Panc1 (cell line): Measurements from ENCODE around the gene NPAS3. TPM values are rescaled to one million over a fixed set of nuclear protein-coding genes. Genes with fewer than 3 reads are reported as not detected.

Source experiments
- ATAC-seq: fragments of 200-7000 bp; cut with Tn5 transposase; 2 replicates; pipeline ENCODE4 v1.9.1; 2020; ENCODE audit warnings: mild to moderate bottlenecking, moderate library complexity
- BruUV-seq: library from RNA; stranded (reverse); fragments of 400-500 nt; replicated peaks from 2 replicates; lab custom pipeline; 2021; lab: Mats Ljungman, UMichigan
- CTCF ChIA-PET: fragments of 300-600 bp; sonication (Branson Sonifier 250); formaldehyde crosslinking; loops from one replicate; lab custom pipeline; 2022; ENCODE audit warnings: antibody characterized with exemption; lab: Charles Lee
- POLR2A ChIA-PET: fragments of 300-600 bp; sonication (Branson Sonifier 250); formaldehyde crosslinking; loops from one replicate; lab custom pipeline; 2022; ENCODE audit warnings: antibody characterized with exemption; lab: Charles Lee
- DNase-seq: peaks from one replicate; pipeline ENCODE4 v3.0.0-alpha.2; 2010; ENCODE audit warnings: low read depth, low spot score
- H3K27ac ChIP-seq: 2 replicates; pipeline ENCODE4 v1.5.1; 2011; ENCODE audit warnings: mild to moderate bottlenecking, low read length, inconsistent platforms
- H3K27me3 ChIP-seq: fragments of 200-500 bp; sonication (Bioruptor generic); 2 replicates; pipeline ENCODE4 v1.6.0; 2014; ENCODE audit warnings: low read length, inconsistent platforms; ENCODE audit not compliant: control insufficient read depth, insufficient read depth
- H3K36me3 ChIP-seq: fragments of 200-500 bp; sonication (Bioruptor generic); 2 replicates; pipeline ENCODE4 v1.5.1; 2014; ENCODE audit warnings: inconsistent platforms, mild to moderate bottlenecking, low read length, moderate library complexity; ENCODE audit not compliant: control insufficient read depth, insufficient read depth
- H3K4me1 ChIP-seq: 2 replicates; pipeline ENCODE4 v1.5.1; 2011; ENCODE audit warnings: inconsistent platforms, mild to moderate bottlenecking, low read length, moderate library complexity; ENCODE audit not compliant: control insufficient read depth, insufficient read depth
- H3K4me3 ChIP-seq, 2 experiments: 2 replicates each; pipeline ENCODE4 v1.5.1; 2011 to 2012; ENCODE audit warnings: low read depth in 2 of 2, low read length in 2 of 2, mild to moderate bottlenecking in 2 of 2, inconsistent platforms in 1 of 2, moderate library complexity in 1 of 2
- H3K9me3 ChIP-seq: fragments of 200-500 bp; sonication (Bioruptor generic); 2 replicates; pipeline ENCODE4 v1.5.1; 2014; ENCODE audit warnings: low read depth, mild to moderate bottlenecking, inconsistent platforms, low read length, moderate library complexity; ENCODE audit not compliant: control insufficient read depth, insufficient read depth
- POLR2AphosphoS5 ChIP-seq: IDR thresholded peaks from 2 replicates; pipeline ENCODE4 v1.6.1; 2012; ENCODE audit warnings: mild to moderate bottlenecking, low read depth, low read length, moderate library complexity
- SIN3A ChIP-seq: IDR thresholded peaks from 2 replicates; pipeline ENCODE4 v1.6.1; 2012; ENCODE audit warnings: low read depth, mild to moderate bottlenecking, low read length, moderate library complexity, borderline replicate concordance; ENCODE audit not compliant: insufficient read depth
- TCF7L2 ChIP-seq: IDR thresholded peaks from 2 replicates; pipeline ENCODE4 v1.6.1; 2011; ENCODE audit warnings: mild to moderate bottlenecking, low read depth, low read length, inconsistent platforms
- in situ Hi-C: cut with HindIII; loops from 2 replicates; pipeline ENCODE4 v1.10.0; 2016; ENCODE audit warnings: low sequenced_read_pairs, low pct_unique_long_range_greater_than_20kb
- intact Hi-C: fragments of 100-400 bp; cut with micrococcal nuclease; formaldehyde crosslinking; loops from one replicate; pipeline ENCODE4 v1.10.0; 2022; ENCODE audit not compliant: unreplicated experiment
- total RNA-seq: library from RNA; stranded (reverse); gene quantifications from one replicate; pipeline ENCODE4 v1.2.1, GENCODE V29; 2021; ENCODE audit not compliant: unreplicated experiment
- TF ChIP-seq, protein P1 (sequence below): fragments of 450-650 bp; IDR thresholded peaks from 2 replicates; pipeline ENCODE4 v1.5.1; 2017; ENCODE audit warnings: mild to moderate bottlenecking
- TF ChIP-seq, protein P2 (sequence below), 2 experiments: IDR thresholded peaks; 2 replicates each; pipeline ENCODE4 v1.6.1; 2011 to 2012; ENCODE audit warnings: low read depth in 2 of 2, control low read depth in 1 of 2, low read length in 1 of 2, mild to moderate bottlenecking in 1 of 2, moderate library complexity in 1 of 2; ENCODE audit not compliant: insufficient read depth in 1 of 2

Gene NPAS3
- total RNA-seq, 1 experiment from 2014 or later = 0.23 TPM

DNA sequence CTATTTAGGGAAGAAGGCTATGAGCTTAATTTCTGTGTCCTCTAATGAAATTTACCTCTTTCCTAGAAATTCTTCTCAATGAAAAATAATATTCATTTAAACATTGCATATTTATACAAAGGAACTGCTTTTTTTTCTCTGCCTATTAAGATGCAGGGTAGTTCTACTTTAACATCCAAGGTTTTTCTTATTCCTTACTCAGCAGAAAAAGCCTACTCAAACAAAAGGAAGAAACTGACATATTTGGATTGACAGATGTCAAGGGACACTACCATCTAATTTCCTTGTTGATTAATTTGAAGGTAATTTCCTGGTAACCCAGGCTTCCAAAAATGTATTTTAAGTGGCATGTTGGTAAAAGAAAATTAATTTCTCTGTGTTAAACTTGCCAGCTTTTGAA lies 819.9 kb downstream of the NPAS3 start:
- ChIA-PET POLR2A (no interaction called here), CTCF (no interaction called here)
- no peak overlapping the region for H3K27ac ChIP-seq
- no TSS peak for BruUV-seq
- TF ChIP-seq TCF7L2 (no peak), SIN3A (no peak), POLR2AphosphoS5 (no peak)
- TF ChIP-seq, protein P1, sequence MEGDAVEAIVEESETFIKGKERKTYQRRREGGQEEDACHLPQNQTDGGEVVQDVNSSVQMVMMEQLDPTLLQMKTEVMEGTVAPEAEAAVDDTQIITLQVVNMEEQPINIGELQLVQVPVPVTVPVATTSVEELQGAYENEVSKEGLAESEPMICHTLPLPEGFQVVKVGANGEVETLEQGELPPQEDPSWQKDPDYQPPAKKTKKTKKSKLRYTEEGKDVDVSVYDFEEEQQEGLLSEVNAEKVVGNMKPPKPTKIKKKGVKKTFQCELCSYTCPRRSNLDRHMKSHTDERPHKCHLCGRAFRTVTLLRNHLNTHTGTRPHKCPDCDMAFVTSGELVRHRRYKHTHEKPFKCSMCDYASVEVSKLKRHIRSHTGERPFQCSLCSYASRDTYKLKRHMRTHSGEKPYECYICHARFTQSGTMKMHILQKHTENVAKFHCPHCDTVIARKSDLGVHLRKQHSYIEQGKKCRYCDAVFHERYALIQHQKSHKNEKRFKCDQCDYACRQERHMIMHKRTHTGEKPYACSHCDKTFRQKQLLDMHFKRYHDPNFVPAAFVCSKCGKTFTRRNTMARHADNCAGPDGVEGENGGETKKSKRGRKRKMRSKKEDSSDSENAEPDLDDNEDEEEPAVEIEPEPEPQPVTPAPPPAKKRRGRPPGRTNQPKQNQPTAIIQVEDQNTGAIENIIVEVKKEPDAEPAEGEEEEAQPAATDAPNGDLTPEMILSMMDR = no peak
- TF ChIP-seq, protein P2, sequence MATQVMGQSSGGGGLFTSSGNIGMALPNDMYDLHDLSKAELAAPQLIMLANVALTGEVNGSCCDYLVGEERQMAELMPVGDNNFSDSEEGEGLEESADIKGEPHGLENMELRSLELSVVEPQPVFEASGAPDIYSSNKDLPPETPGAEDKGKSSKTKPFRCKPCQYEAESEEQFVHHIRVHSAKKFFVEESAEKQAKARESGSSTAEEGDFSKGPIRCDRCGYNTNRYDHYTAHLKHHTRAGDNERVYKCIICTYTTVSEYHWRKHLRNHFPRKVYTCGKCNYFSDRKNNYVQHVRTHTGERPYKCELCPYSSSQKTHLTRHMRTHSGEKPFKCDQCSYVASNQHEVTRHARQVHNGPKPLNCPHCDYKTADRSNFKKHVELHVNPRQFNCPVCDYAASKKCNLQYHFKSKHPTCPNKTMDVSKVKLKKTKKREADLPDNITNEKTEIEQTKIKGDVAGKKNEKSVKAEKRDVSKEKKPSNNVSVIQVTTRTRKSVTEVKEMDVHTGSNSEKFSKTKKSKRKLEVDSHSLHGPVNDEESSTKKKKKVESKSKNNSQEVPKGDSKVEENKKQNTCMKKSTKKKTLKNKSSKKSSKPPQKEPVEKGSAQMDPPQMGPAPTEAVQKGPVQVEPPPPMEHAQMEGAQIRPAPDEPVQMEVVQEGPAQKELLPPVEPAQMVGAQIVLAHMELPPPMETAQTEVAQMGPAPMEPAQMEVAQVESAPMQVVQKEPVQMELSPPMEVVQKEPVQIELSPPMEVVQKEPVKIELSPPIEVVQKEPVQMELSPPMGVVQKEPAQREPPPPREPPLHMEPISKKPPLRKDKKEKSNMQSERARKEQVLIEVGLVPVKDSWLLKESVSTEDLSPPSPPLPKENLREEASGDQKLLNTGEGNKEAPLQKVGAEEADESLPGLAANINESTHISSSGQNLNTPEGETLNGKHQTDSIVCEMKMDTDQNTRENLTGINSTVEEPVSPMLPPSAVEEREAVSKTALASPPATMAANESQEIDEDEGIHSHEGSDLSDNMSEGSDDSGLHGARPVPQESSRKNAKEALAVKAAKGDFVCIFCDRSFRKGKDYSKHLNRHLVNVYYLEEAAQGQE (IDR thresholded peaks at IDR 0.05; ENCODE audit: insufficient read depth in 1 of 2, low read depth in 2 of 2, low read length in 1 of 2) = no peak
- no peaks in the 10 kb centered on the region for H3K9me3 ChIP-seq
- no peaks in the 10 kb centered on the region for H3K4me1 ChIP-seq
- no peaks in the 10 kb centered on the region for H3K27me3 ChIP-seq
- intact Hi-C loops (no loop called here), in situ Hi-C loops (no loop called here)
- no peaks in the 10 kb centered on the region for H3K36me3 ChIP-seq
- no peak overlapping the region for H3K4me3 ChIP-seq
- no peak for DNase-seq
- no peak for ATAC-seq

DNA sequence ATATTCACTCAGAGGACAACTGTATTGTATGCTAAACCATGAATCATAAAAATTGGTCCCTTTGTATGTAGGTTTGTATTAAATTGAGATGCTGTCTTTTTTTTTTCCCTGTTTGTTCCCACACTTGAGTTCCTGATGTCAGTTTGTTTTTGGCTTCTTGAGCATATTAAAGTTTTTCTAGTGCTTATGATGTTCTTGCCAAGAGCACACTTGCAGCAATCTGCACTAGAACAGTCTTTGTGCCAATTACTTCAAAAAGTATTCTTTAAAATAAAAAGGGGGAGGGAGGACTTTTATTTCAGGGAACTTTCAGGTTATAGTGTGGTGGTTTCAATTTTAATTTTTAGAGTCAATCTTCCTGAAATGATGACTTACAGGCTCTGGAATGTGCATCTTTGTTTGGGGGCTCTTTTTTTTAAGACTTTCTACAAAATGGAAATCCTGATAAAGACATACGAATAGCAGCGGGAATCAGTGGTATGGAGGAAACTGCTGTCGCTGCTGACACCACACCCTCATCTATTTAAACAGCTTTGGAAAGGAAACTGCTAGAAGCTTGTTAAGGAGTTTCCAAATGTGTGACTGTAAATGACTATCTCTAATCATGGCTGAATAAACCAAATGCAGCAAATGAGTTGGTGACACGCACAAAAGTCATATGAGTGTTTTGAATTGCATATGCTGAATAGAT lies 823.6 kb downstream of the NPAS3 start:
- no peak for ATAC-seq
- in situ Hi-C loops = no loop called here
- no TSS peak for BruUV-seq

More for the DNA sequence above, 823.6 kb downstream of the NPAS3 start:
- CTCF ChIA-PET = no interaction called here
- intact Hi-C loops = no loop called here
- Histone ChIP-seq H3K4me1 (no peaks in the 10 kb centered on the region), H3K27me3 (no peaks in the 10 kb centered on the region), H3K9me3 (no peaks in the 10 kb centered on the region), H3K4me3 (no peak overlapping the region), H3K36me3 (no peaks in the 10 kb centered on the region), H3K27ac (no peak overlapping the region)
- DNase-seq = no peak
- POLR2A ChIA-PET = no interaction called here
- TF ChIP-seq SIN3A (no peak), POLR2AphosphoS5 (no peak), TCF7L2 (no peak)
- TF ChIP-seq, protein P2 (IDR thresholded peaks at IDR 0.05; ENCODE audit: insufficient read depth in 1 of 2, low read depth in 2 of 2, low read length in 1 of 2) = no peak
- TF ChIP-seq, protein P1 = no peak
